ENCODE results near the gene TCIRG1. TPM values are rescaled to one million over a fixed set of nuclear protein-coding genes. Genes with fewer than 3 reads are reported as not detected.

Gene TCIRG1
- total RNA-seq, 4 donors from 2014 or later = 260 to 697 (median 380) TPM

GRCh38 chr11:68033708-68034045 is 5.1 kb upstream of the TCIRG1 start:
- WGBS, 2 donors (ENCODE audit: low coverage in 1 of 2) = 88% methylated on average over 10 of the region's 12 CpGs; no CpG with 5 or more reads in 1 of the 2 donors
- Histone ChIP-seq H3K27ac (no peak overlapping the region), H3K4me3 (no peak overlapping the region), H3K4me1 (peaks cover 16 to 48% (median 29%) of the 10 kb centered on the region in 4 donors), H3K9me3 (no peaks in the 10 kb centered on the region), H3K36me3 (no peaks in the 10 kb centered on the region), H3K27me3 (no peaks in the 10 kb centered on the region)
- DNase-seq = no peak
- TF ChIP-seq POLR2AphosphoS5 (IDR thresholded peaks at IDR 0.05) (no peak), POLR2A (IDR thresholded peaks at IDR 0.05) (no peak), EP300 (IDR thresholded peaks at IDR 0.05; ENCODE audit: low read depth) (no peak)
- TF ChIP-seq, protein P1, sequence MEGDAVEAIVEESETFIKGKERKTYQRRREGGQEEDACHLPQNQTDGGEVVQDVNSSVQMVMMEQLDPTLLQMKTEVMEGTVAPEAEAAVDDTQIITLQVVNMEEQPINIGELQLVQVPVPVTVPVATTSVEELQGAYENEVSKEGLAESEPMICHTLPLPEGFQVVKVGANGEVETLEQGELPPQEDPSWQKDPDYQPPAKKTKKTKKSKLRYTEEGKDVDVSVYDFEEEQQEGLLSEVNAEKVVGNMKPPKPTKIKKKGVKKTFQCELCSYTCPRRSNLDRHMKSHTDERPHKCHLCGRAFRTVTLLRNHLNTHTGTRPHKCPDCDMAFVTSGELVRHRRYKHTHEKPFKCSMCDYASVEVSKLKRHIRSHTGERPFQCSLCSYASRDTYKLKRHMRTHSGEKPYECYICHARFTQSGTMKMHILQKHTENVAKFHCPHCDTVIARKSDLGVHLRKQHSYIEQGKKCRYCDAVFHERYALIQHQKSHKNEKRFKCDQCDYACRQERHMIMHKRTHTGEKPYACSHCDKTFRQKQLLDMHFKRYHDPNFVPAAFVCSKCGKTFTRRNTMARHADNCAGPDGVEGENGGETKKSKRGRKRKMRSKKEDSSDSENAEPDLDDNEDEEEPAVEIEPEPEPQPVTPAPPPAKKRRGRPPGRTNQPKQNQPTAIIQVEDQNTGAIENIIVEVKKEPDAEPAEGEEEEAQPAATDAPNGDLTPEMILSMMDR (IDR thresholded peaks at IDR 0.05) = no peak
- intact Hi-C loops (cut with DNase I; ENCODE audit: low total_unique reads) (loop anchor here (10.0 kb wide), 1 partner anchor 91 kb away; the partner anchor contains the start of gene CHKA), in situ Hi-C loops (cut with MboI; ENCODE audit: low pct_ligation_motif_present in 1 of 4, low pct_unique_long_range_greater_than_20kb in 1 of 4, low sequenced_read_pairs in 3 of 4) (no loop called here)

- in situ Hi-C loops (cut with MboI; ENCODE audit: low pct_ligation_motif_present in 1 of 4, low pct_unique_long_range_greater_than_20kb in 1 of 4, low sequenced_read_pairs in 3 of 4) (no loop called here), intact Hi-C loops (cut with DNase I; ENCODE audit: low total_unique reads) (loop anchor here (10.0 kb wide), 1 partner anchor 89 kb away; the partner anchor contains the start of gene CHKA)
- no peaks in the 10 kb centered on the region for H3K27me3 ChIP-seq
- no peak for DNase-seq
- peaks cover 11 to 56% (median 36%) of the 10 kb centered on the region in 4 donors for H3K4me1 ChIP-seq
- WGBS, 2 donors (ENCODE audit: low coverage in 1 of 2) = 90 to 100% methylated on average over 1 to 13 of the region's 13 CpGs
- no peaks in the 10 kb centered on the region for H3K36me3 ChIP-seq
- TF ChIP-seq, protein P1 (IDR thresholded peaks at IDR 0.05) = no peak
- no peak for TF ChIP-seq POLR2AphosphoS5 (IDR thresholded peaks at IDR 0.05)
- TF ChIP-seq POLR2A (IDR thresholded peaks at IDR 0.05) = no peak
- TF ChIP-seq EP300 (IDR thresholded peaks at IDR 0.05; ENCODE audit: low read depth) = no peak
- no peak overlapping the region for H3K4me3 ChIP-seq
- H3K9me3 ChIP-seq = no peaks in the 10 kb centered on the region
- H3K27ac ChIP-seq = no peak overlapping the region
Measured at GRCh38 chr11:68035266-68035876, 3.5 kb upstream of the TCIRG1 start.

GRCh38 chr11:68036141-68036716 is 2.6 kb upstream of the TCIRG1 start:
- no peak for TF ChIP-seq POLR2AphosphoS5 (IDR thresholded peaks at IDR 0.05)
- TF ChIP-seq POLR2A (IDR thresholded peaks at IDR 0.05) = no peak
- TF ChIP-seq, protein P1 (IDR thresholded peaks at IDR 0.05) = no peak
- TF ChIP-seq EP300 (IDR thresholded peaks at IDR 0.05; ENCODE audit: low read depth) = no peak
- Histone ChIP-seq H3K36me3 (no peaks in the 10 kb centered on the region), H3K27ac (peak overlapping the region; percentile 86 to 93 (median 90)), H3K4me3 (no peak overlapping the region), H3K27me3 (no peaks in the 10 kb centered on the region), H3K9me3 (no peaks in the 10 kb centered on the region), H3K4me1 (peaks cover 16 to 59% (median 40%) of the 10 kb centered on the region in 4 donors)
- intact Hi-C loops (cut with DNase I; ENCODE audit: low total_unique reads) (loop anchor here (10.0 kb wide), 1 partner anchor 89 kb away; the partner anchor contains the start of gene CHKA), in situ Hi-C loops (cut with MboI; ENCODE audit: low pct_ligation_motif_present in 1 of 4, low pct_unique_long_range_greater_than_20kb in 1 of 4, low sequenced_read_pairs in 3 of 4) (no loop called here)
- no peak for DNase-seq
- 88% methylated on average over 21 of the region's 27 CpGs; no CpG with 5 or more reads in 1 of the 2 donors for WGBS, 2 donors (ENCODE audit: low coverage in 1 of 2)

GRCh38 chr11:68036717-68037239 is 2.0 kb upstream of the TCIRG1 start:
- intact Hi-C loops (cut with DNase I; ENCODE audit: low total_unique reads) = loop anchor here (10.0 kb wide), 1 partner anchor 88 kb away; the partner anchor contains the start of gene CHKA
- TF ChIP-seq, protein P1 (IDR thresholded peaks at IDR 0.05) = no peak
- TF ChIP-seq POLR2AphosphoS5 (IDR thresholded peaks at IDR 0.05) = peak in 1 of 3 donors; percentile 22
- in situ Hi-C loops (cut with MboI; ENCODE audit: low pct_ligation_motif_present in 1 of 4, low pct_unique_long_range_greater_than_20kb in 1 of 4, low sequenced_read_pairs in 3 of 4) = no loop called here
- no peaks in the 10 kb centered on the region for H3K36me3 ChIP-seq
- 71% methylated on average over 14 of the region's 14 CpGs; no CpG with 5 or more reads in 1 of the 2 donors for WGBS, 2 donors (ENCODE audit: low coverage in 1 of 2)
- H3K9me3 ChIP-seq = no peaks in the 10 kb centered on the region
- peaks cover 14 to 58% (median 37%) of the 10 kb centered on the region in 4 donors for H3K4me1 ChIP-seq
- no peaks in the 10 kb centered on the region for H3K27me3 ChIP-seq
- H3K4me3 ChIP-seq = no peak overlapping the region
- peak overlapping the region; percentile 86 to 93 (median 90) for H3K27ac ChIP-seq
- DNase-seq = peak; percentile 65
